Epithelial cell of proximal tubule (primary cell): ENCODE data around the gene PTPN9. TPM values are rescaled to one million over a fixed set of nuclear protein-coding genes. Genes with fewer than 3 reads are reported as not detected.

Experiments used
- DNase-seq: peaks from one replicate; pipeline ENCODE4 v3.0.0-alpha.2; 2011; ENCODE audit warnings: low read depth
- H3K4me3 ChIP-seq: 2 replicates; pipeline ENCODE4 v1.5.1; 2011; ENCODE audit warnings: low read depth, mild to moderate bottlenecking, low read length
- CTCF ChIP-seq: conservative IDR thresholded peaks from 2 replicates; pipeline ENCODE4 v1.5.1; 2012; ENCODE audit warnings: low read depth, mild to moderate bottlenecking, low read length
- total RNA-seq: library from RNA; depleted of rRNA; stranded (reverse); fragments of >200 nt; gene quantifications from 2 replicates; pipeline ENCODE4 v1.2.3, GENCODE V29; 2015

Gene PTPN9
- total RNA-seq, 1 donor from 2014 or later = 23.8 TPM

GRCh38 chr15:75606711-75607699, 27.9 kb upstream of the PTPN9 start:
- no peak overlapping the region for H3K4me3 ChIP-seq
- no peak for DNase-seq
- no peak for TF ChIP-seq CTCF

GRCh38 chr15:75606026-75606425, 26.9 kb upstream of the PTPN9 start:
- DNase-seq = no peak
- H3K4me3 ChIP-seq = no peak overlapping the region
- TF ChIP-seq CTCF = no peak

- DNase-seq = no peak
- no peak for TF ChIP-seq CTCF
- no peak overlapping the region for H3K4me3 ChIP-seq
Measured at GRCh38 chr15:75599401-75599800, 20.3 kb upstream of the PTPN9 start.

- H3K4me3 ChIP-seq = no peak overlapping the region
- no peak for DNase-seq
- no peak for TF ChIP-seq CTCF
Measured at GRCh38 chr15:75598361-75598760, 19.2 kb upstream of the PTPN9 start.

- DNase-seq = no peak
- peak; percentile 54 for TF ChIP-seq CTCF
- H3K4me3 ChIP-seq = no peak overlapping the region
Measured at GRCh38 chr15:75597667-75598341, 18.7 kb upstream of the PTPN9 start.

GRCh38 chr15:75596703-75597345, 17.7 kb upstream of the PTPN9 start:
- H3K4me3 ChIP-seq = no peak overlapping the region
- no peak for TF ChIP-seq CTCF
- DNase-seq = no peak
